DMS153 treated with DMSO at 0.1 percent for 48 hours (cell line): Measurements from ENCODE around the gene PON3.

Source experiments
- DNase-seq: peaks from one replicate; lab custom pipeline; 2025; ENCODE audit not compliant: unreplicated experiment; lab: John Stamatoyannopoulos, UW

Gene PON3

DNA sequence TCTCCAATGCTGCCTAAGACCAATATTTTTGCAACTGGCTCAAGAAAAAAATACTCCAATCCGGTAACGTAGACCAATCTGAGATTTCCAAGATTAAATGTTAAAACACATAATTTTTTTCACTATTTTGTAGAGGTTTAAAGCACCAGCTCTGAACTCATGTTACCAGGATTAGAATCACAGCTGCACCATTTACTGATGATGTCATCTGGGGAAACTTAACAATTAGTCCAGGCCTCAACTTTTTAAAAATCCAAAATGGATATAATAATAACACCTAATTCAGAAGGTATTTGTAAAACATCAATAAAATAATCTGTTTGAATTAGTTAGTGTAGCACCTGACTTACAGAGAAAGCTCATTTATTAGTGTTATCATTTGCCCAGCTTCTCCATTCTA lies 86.2 kb downstream of the PON3 start:
- no peak for DNase-seq
